GM12892 (cell line): ENCODE measurements around the gene PRSS23.

ENCODE experiments used
- POLR2AphosphoS5 ChIP-seq: IDR thresholded peaks from 2 replicates; pipeline ENCODE4 v1.6.1; 2011; ENCODE audit warnings: low read depth, low read length, control low read depth
- TAF1 ChIP-seq: IDR thresholded peaks from 2 replicates; pipeline ENCODE4 v1.6.1; 2011; ENCODE audit warnings: low read depth, mild to moderate bottlenecking, control low read depth, low read length, borderline replicate concordance

DNA sequence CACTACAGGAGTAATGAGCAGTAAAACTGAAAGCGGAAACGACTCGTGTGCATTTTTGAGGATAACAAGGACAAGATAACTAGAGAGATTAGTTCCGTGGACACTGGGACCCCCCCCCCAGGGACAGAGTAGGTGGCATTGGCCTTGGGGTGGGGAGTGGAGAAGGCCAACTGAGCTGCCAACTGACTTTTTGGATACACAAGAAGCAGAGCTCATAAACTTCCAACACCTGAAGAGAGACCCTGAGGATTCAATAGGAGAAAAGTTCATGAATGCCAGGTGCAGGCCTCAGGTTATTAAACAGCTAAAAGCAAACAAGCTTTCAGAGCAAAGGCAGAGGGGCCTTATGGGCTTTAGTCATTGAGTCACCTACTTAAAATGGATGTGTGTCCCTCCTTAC is 17.6 kb upstream of the PRSS23 start:
- TF ChIP-seq POLR2AphosphoS5 = no peak
- TF ChIP-seq TAF1 = no peak
